HG02623 (cell line): ENCODE data around the gene MGARP.

Experiments
- ATAC-seq: cut with Tn5 transposase; IDR thresholded peaks from one replicate; pipeline ENCODE4 v1.9.1; 2021; ENCODE audit warnings: moderate library complexity; ENCODE audit not compliant: unreplicated experiment

MGARP gene

DNA sequence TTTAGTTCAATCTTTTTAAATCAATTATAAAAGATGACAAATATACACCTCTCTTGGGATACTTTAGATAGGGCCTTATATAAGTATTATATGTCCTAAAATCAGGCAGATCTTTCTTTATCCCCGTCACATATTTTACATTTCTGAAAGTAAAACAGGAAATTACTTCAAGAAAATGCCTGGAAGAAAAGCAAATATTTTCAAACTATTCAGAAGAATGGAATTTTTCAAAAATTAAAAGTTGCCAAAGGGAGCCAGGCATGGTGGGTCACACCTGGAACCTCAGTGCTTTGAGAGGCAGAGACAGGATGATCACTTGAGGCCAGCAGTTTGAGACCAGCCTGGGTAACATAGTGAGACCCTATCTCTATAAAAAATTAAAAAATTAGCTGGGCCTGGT is 34.4 kb downstream of the MGARP start:
- ATAC-seq = no peak

DNA sequence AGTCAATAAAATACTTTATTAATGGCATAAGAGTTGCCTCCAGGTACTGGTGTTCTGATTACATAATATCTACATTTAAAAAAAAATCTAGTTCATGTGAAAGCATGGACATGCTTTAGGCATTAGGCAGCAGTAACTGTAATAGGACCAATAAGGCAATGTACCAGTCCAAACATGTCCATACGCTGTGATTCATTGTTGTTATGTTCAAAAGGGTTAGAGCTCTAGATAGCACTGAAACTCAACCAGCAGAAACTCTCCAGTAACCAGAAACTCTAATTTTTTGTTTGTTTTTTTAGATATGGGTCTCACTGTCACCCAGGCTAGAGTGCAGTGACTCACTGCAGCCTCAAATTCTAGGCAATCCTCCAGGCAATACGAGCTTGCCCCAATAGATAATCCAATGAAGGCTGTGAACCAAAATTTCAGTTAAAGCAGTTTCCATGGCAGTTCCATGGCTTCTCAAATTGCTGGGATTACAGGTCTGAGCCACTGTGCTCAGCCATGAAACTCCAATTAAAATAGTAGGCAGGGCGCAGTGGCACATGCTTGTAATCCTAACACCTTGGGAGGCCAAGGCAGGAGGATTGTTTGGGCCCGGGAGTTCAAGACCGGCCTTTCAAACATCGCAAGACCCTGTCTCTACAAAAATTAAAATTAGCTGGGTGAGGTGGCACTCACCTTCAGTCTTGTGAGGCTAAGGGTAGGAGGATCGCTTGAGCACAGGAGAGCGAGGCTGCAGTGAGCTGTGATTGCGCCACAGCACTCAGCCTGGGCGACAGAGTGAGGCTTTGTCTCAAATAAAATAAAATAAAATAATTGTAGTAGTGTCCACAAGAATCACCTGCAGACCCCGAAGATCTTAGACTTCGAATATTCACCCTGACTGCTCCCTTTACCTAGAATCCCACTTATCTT is 36.3 kb downstream of the MGARP start:
- ATAC-seq = no peak

DNA sequence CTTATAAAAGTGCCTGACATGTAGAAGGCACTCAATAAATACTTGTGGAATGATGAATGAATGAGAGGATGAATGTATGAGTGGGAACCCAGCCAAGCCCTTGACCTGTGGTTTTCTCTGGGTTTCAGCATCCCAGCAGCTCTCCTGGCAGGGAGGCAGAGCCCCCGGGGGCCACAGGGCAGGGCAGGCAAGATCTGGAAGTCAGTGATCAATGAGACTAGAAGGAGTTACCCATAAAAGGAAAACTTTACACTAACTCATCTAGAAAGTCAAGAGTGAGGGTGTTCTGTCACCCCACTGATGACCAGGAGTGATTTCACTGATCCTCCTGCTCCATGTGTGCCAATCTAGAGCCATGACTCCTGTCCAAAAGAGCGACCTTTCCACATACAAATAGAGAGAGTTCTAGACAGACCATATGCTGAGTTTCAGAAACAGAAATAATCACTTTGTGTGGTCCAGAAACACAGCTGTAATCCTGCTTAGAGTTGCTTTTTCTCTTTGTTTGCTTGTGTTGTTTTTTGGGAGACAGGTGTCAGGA is 37.4 kb downstream of the MGARP start:
- no peak for ATAC-seq

DNA sequence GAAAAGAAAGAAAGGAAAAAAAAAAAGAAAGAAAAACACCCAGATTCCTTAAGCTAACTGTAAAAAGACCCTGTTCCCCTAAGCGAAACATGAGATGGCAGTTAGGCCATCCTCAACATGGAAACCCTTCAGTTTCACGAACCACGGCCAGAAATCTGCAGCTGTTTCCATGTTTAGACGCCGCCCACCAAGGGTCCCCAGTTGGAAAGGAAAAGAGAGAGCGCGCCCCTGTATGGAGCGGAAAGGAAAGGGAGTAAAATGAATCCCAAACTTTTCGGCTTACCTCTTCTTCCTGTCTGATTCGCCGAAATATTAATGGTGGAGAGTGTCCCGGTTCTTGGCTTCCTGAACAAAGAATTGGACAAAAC is 38.3 kb downstream of the MGARP start:
- ATAC-seq = no peak

DNA sequence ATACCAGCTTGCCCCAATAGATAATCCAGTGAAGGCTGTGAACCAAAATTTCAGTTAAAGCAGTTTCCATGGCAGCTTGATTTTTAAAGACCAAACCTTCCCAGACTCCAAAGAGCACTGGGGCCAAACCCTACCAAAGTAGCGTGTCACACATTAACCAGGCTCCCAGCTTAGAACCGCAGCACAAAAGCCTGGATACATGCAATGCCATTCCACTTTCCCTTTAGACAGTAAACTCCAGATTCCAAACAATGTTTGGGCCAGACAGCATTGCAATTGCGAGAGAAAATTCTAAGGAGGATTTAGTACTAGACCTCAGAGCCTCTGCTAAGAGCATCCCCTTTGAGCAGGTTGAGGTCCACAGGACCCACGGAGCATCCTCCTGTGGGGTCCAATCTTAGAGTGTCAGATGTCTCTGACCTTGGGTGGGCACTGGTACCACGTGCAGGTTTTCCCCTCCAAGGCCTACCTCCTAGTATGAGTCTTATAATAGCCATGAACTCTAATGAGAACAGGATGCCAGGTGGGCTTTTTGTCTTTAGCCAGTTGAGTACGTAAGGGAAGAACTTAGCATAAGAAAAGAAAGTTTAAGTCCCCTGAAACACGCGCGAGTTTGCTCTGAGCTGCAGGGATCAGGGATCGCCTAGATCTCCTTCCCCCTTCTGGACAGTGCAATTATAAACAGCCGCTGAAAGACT is 38.8 kb downstream of the MGARP start:
- ATAC-seq = no peak

DNA sequence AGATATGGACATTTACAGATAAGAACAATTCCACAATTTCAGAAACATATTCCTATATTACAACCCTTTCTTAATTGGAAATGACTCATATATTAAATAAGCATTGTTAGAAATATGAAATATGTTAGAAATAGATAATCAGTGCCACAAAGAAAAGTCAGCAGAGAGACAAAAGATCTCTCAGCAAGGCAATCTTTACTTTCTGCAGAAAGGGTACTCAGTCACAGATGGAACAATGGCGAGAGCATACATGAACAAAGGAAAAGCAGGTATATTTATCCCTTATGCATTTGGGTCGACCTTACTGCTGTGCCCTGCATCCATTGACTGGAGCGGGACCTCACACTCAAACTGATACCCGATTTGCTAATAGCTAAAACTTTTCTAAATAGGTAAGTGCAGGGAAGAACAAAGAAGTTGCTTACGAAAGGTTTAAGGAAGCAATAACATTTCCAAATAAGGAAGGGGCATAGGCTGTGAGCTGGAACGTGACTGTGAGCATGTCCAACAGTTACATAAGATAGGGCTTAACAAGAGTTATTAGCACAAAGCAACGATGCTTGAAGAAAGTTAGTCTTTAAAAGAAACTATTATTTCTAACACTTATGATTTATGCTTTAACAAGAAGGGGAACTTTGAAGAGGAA is 40.8 kb downstream of the MGARP start:
- ATAC-seq = no peak

DNA sequence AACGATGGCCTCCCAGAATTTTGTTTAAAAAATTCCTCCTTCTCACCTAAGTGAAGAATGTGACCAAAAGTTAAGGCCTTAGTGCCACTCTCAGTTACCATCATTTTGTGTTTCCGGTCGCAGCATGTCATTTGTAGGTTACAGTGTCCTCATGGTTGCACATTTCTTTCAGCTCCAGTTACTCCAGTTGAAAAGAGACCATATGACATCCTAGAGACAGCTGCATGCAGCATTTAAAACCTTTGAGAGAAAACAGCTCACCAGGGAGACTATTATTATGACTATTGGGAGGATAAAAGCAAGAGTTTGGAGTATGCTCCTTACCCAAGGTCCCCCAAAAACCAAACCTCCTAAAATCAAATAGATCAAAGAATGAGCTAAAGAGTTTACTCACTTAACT is 45.8 kb downstream of the MGARP start:
- ATAC-seq = no peak

DNA sequence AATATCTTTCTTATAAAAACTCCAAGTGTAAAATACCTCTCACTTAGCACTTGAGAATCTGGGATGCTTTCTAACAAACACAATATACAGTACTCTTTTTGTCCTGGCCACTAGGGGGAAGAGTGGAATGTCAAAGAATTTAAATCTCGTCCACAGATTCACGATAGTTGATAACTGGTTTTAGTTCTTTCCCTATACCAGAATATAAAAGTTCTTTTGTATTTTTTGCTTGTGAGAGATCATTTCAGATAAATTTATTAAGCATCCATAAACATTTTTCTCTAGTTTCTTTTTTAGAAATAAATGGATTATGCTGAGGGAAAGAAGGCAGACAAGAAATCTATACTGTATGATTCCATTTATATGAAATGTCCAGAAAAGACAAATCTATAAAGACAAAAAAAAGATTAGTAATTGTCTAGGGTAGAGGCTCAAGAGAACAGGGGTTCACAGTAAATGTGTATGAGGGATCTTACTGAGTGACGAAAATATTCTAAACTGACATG is 50.4 kb downstream of the MGARP start:
- no peak for ATAC-seq

DNA sequence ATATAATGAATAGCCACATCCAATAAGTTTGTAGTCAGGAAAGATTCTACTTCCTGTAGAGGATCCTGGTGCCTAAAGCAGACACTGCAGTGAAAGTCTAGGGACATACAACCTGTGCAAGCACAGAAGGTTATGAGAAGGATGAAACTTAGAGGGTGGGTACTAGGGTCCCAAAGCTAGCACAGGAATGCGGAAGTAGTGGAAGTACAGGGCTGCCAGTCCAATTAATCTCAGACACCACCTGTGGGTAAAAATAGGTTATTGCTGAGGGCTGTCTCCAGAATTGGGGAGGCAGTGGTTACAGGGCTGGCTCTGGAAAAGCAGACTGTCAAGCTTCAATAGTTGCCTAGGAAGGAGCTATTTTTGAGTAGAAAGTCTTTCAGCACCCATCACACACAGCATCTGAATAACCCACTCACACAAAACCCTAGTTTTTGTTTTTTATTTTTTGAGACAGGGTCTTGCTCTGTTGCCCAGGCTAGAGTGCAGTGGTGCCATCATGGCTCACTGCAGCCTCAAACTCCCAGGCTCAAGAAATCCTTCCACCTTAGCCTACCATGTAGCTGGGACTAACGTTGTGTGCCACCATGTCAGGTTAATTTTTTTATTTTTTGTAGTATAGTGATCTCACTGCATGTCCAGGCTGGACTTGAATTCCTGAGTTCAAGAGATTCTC is 52.2 kb downstream of the MGARP start:
- ATAC-seq = peak; percentile 43

DNA sequence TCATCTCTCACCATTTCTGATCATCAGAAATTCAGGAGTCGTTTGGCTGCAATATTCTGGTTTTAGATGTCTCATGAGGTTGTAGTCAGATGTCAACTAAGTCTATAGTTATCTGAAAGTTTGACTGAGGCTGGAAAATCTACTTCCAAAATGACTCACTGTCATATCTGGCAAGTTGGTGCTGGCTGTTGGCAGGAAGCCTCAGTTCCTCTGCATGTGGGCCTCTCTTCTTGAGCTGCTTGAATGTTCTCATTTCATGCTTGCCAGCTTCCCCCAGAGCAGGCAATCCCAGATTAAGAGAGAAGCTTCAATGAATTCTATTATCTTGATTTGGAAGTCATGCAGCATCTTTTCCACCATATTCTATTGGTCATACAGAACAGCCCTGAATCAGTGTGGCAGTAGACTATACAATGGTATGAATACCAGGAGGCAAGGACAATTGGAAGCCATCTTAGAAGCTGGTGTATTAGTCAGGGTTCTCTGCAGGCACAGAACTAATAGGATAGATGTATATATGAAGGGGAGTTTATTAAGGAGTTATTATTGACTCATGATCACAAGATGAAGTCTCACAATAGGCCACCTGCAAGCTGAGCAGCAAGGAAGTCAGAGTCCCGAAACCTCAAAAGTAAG is 56.2 kb downstream of the MGARP start:
- no peak for ATAC-seq

DNA sequence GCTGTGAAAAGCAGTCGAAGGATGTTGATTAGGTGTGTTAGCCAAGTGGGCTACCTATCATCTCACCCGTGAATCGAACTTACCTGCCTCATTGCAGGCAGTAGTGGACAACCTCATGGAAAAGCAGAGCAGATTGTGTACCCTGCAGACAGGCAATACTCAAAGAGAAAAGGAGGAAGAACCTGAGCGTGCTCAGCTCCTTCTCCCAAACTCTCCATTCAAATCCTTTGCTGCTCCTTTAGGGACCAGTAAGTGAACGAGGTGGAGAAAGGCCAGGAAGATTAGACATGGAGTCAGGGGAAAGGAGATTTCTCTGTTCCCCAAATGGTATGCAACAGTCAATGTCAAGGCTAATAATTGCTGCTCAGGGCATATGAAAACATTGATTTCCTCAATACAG is 57.8 kb downstream of the MGARP start:
- no peak for ATAC-seq

DNA sequence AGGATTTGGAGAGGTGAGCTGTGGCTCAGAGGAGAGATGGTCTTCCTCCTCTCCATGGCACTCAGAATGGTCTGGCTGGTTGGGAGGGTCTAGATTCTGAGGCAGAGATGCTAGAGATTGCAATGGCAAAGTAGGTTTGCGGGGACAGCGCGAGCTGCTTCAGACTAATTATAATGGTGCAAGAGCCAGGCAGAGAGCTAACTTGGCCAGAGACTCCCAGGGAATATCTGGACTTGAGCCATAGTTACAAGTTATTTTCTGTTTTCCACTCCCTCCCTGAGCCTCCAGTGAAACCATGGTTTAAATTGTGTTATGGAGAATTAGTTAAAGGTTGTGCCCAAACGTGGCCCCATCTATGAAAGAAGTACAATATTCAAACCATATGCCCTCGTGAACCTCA is 58.3 kb downstream of the MGARP start:
- no peak for ATAC-seq

DNA sequence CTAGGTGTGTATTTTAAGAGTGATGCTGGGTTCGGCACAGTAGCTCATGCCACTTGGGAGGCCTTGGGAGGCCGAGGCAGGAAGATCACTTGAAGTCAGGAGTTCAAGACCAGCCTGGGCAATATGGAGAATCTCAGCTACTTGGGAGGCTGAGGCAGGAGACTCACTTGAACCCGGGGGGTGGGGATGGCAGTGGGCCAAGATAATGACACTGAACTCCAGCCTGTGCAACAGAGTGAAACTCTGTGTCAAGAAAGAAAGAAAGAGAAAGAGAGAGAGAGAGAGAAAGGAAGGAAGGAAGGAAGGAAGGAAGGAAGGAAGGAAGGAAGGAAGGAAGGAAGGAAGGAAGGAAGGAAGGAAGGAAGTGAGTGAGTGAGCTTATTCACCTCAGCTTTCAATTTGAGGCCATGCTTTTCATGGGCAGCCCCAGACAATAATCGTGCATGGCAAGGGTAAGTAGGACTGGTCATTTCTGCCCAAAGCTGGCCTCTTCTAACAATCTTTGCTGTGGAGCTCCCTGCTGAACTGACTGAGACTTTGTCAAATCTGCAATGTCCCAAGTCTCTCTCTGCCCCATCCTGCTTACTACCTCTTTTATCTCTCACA is 60.5 kb downstream of the MGARP start:
- ATAC-seq = no peak
